ENCODE measurements around the gene LAMC1.

GRCh38 chr1:182977480-182977879 is 45.7 kb upstream of the LAMC1 start:
- TF ChIP-seq EZH2 (IDR thresholded peaks at IDR 0.05; ENCODE audit: insufficient read depth, poor library complexity, severe bottlenecking) (no peak), EZH2phosphoT487 (IDR thresholded peaks at IDR 0.05; ENCODE audit: insufficient read depth, low read depth) (no peak)
